Measurements from ENCODE around the gene LMOD1.
"Not testable (repeated sequence)": the region's sequence is repeated elsewhere in the genome, so short reads cannot be mapped to it uniquely, and the experiment has no call there.

Gene LMOD1

GRCh38 chr1:201861448-201861847 lies 84.9 kb downstream of the LMOD1 start:
- no peak for DNase-seq (ENCODE audit: low spot score)

- DNase-seq (ENCODE audit: low spot score) = no peak
Observed at GRCh38 chr1:201859424-201859823, 86.9 kb downstream of the LMOD1 start.

- DNase-seq (ENCODE audit: low spot score) = not testable (repeated sequence)
Observed at GRCh38 chr1:201856722-201857121, 89.6 kb downstream of the LMOD1 start.

- no peak for DNase-seq (ENCODE audit: low spot score)
Observed at GRCh38 chr1:201851949-201852348, 94.4 kb downstream of the LMOD1 start.

GRCh38 chr1:201850053-201850397 lies 96.3 kb downstream of the LMOD1 start:
- DNase-seq (ENCODE audit: low spot score) = no peak

GRCh38 chr1:201849372-201850052 lies 96.8 kb downstream of the LMOD1 start:
- no peak for DNase-seq (ENCODE audit: low spot score)

- no peak for DNase-seq (ENCODE audit: low spot score)
Observed at GRCh38 chr1:201848230-201848629, 98.1 kb downstream of the LMOD1 start.

- DNase-seq (ENCODE audit: low spot score) = no peak
Observed at GRCh38 chr1:201847150-201847549, 99.2 kb downstream of the LMOD1 start.

Data from ecto neural progenitor cell (in vitro differentiated cells).